Loucy (cell line): Measurements from ENCODE around the gene ATF7.

Source experiments
- H2AFZ ChIP-seq: fragments of 200-600 bp; sonication (generic); 2 replicates; pipeline ENCODE4 v1.6.0; 2016; ENCODE audit warnings: antibody characterized with exemption, mild to moderate bottlenecking, low read length, moderate library complexity
- H3F3A ChIP-seq: fragments of 200-600 bp; 2 replicates; pipeline ENCODE4 v1.6.0; 2016; ENCODE audit warnings: antibody characterized with exemption, low read depth, mild to moderate bottlenecking
- H3K27me3 ChIP-seq: fragments of 200-600 bp; sonication (generic); 2 replicates; pipeline ENCODE4 v1.6.1; 2014; ENCODE audit warnings: low read length, mild to moderate bottlenecking; ENCODE audit not compliant: insufficient read depth, poor library complexity, severe bottlenecking
- H3K36me3 ChIP-seq: fragments of 200-600 bp; sonication (generic); 2 replicates; pipeline ENCODE4 v1.6.1; 2016; ENCODE audit warnings: low read length; ENCODE audit not compliant: insufficient read depth
- H3K4me1 ChIP-seq: fragments of 200-600 bp; sonication (generic); 2 replicates; pipeline ENCODE4 v1.5.1; 2014; ENCODE audit warnings: low read length, mild to moderate bottlenecking; ENCODE audit not compliant: insufficient read depth, poor library complexity, severe bottlenecking
- H3K4me2 ChIP-seq: fragments of 200-600 bp; sonication (generic); 2 replicates; pipeline ENCODE4 v1.6.0; 2014; ENCODE audit warnings: antibody characterized with exemption, low read length, low read depth, mild to moderate bottlenecking; ENCODE audit not compliant: poor library complexity, severe bottlenecking
- H3K4me3 ChIP-seq: fragments of 200-600 bp; sonication (generic); 2 replicates; pipeline ENCODE4 v1.5.1; 2014; ENCODE audit warnings: low read length, mild to moderate bottlenecking, mixed read lengths; ENCODE audit not compliant: poor library complexity, severe bottlenecking
- H3K79me2 ChIP-seq: fragments of 200-600 bp; sonication (generic); 2 replicates; pipeline ENCODE4 v1.6.1; 2014; ENCODE audit warnings: low read length; ENCODE audit not compliant: insufficient read depth
- H3K9ac ChIP-seq: fragments of 200-600 bp; sonication (generic); 2 replicates; pipeline ENCODE4 v1.6.0; 2014; ENCODE audit warnings: mild to moderate bottlenecking, low read depth, low read length, moderate library complexity; ENCODE audit not compliant: poor library complexity, severe bottlenecking
- H3K9me2 ChIP-seq: fragments of 200-600 bp; sonication (generic); replicated peaks from 2 replicates; pipeline ENCODE4 v1.6.1; 2016; ENCODE audit warnings: low read depth, low read length, mixed read lengths
- H3K9me3 ChIP-seq: fragments of 200-600 bp; sonication (generic); 2 replicates; pipeline ENCODE4 v1.6.1; 2014; ENCODE audit warnings: mild to moderate bottlenecking, antibody characterized with exemption, low read length, low read depth; ENCODE audit not compliant: insufficient read depth
- H4K20me1 ChIP-seq: fragments of 200-600 bp; sonication (generic); 2 replicates; pipeline ENCODE4 v1.6.0; 2014; ENCODE audit warnings: antibody characterized with exemption, low read length, mild to moderate bottlenecking; ENCODE audit not compliant: insufficient read depth, poor library complexity, severe bottlenecking
- CTCF ChIP-seq: fragments of 200-600 bp; sonication (generic); conservative IDR thresholded peaks from 2 replicates; pipeline ENCODE4 v1.5.1; 2014; ENCODE audit warnings: mild to moderate bottlenecking, antibody characterized with exemption, low read length
- EZH2phosphoT487 ChIP-seq: fragments of 200-600 bp; IDR thresholded peaks from 2 replicates; pipeline ENCODE4 v1.6.1; 2018; ENCODE audit warnings: antibody characterized with exemption, mild to moderate bottlenecking, moderate library complexity, borderline replicate concordance

ATF7 gene

GRCh38 chr12:53493610-53494391 lies 132.4 kb downstream of the ATF7 start:
- TF ChIP-seq EZH2phosphoT487 (no peak), CTCF (no peak)

GRCh38 chr12:53492830-53493609 lies 133.2 kb downstream of the ATF7 start:
- H3F3A ChIP-seq: no peaks in the 10 kb centered on the region
- H3K36me3 ChIP-seq: peaks cover 2% of the 10 kb centered on the region; the same call in 1 of the 2 replicates
- peak overlapping the region; percentile 75 for H3K4me3 ChIP-seq
- peak overlapping the region; percentile 68 for H2AFZ ChIP-seq
- no peaks in the 10 kb centered on the region for H3K9me3 ChIP-seq
- H3K27me3 ChIP-seq: no peaks in the 10 kb centered on the region
- H3K9me2 ChIP-seq: no peaks in the 10 kb centered on the region
- H3K4me2 ChIP-seq: peak overlapping the region; percentile 90
- H3K9ac ChIP-seq: peak overlapping the region; percentile 64
- H3K79me2 ChIP-seq: no peaks in the 10 kb centered on the region; the same call in 1 of the 2 replicates
- TF ChIP-seq EZH2phosphoT487 (no peak), CTCF (no peak)
- peaks cover 24% of the 10 kb centered on the region for H3K4me1 ChIP-seq
- no peaks in the 10 kb centered on the region for H4K20me1 ChIP-seq

More at GRCh38 chr12:53493610-53494391, 132.4 kb downstream of the ATF7 start:
- Histone ChIP-seq H3K4me3 (peak overlapping the region; percentile 75), H4K20me1 (no peaks in the 10 kb centered on the region), H3F3A (no peaks in the 10 kb centered on the region), H3K9me3 (no peaks in the 10 kb centered on the region), H3K4me1 (peaks cover 31% of the 10 kb centered on the region), H3K79me2 (peaks cover 7% of the 10 kb centered on the region; the same call in 1 of the 2 replicates), H3K4me2 (peak overlapping the region; percentile 90), H3K36me3 (no peaks in the 10 kb centered on the region), H3K27me3 (no peaks in the 10 kb centered on the region), H3K9me2 (no peaks in the 10 kb centered on the region), H3K9ac (peak overlapping the region; percentile 64), H2AFZ (peak overlapping the region; percentile 68)

GRCh38 chr12:53492188-53492587 lies 134.0 kb downstream of the ATF7 start:
- no peak overlapping the region for H3K4me2 ChIP-seq
- no peaks in the 10 kb centered on the region for H3K9me3 ChIP-seq
- H4K20me1 ChIP-seq: no peaks in the 10 kb centered on the region
- peaks cover 20% of the 10 kb centered on the region for H3K4me1 ChIP-seq
- no peak overlapping the region for H2AFZ ChIP-seq
- no peaks in the 10 kb centered on the region for H3K79me2 ChIP-seq
- TF ChIP-seq EZH2phosphoT487 (no peak), CTCF (no peak)
- H3K4me3 ChIP-seq: no peak overlapping the region
- no peaks in the 10 kb centered on the region for H3F3A ChIP-seq
- no peak overlapping the region for H3K9ac ChIP-seq
- H3K9me2 ChIP-seq: no peaks in the 10 kb centered on the region
- H3K36me3 ChIP-seq: peaks cover 10% of the 10 kb centered on the region; the same call in 1 of the 2 replicates
- no peaks in the 10 kb centered on the region for H3K27me3 ChIP-seq
